ENCODE data around the gene P3H4.

Gene P3H4

DNA sequence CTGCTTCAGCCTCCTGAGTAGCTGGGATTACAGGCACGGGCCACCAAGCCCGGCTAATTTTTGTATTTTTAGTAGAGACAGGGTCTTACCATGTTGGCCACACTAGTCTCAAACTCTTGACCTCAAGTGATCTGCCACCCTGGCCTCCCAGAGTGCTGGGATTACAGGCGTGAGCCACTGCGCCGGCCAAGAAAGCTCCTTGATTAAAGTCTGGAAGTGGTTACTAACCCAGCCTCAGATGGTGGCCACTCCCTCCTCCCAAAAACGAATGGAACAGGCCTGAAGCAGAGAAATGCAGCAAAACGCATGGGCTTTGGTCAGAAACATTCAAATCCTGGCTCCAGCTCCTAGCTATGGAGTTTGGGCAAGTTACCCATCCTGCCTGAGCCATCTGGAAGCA lies 12.3 kb upstream of the P3H4 start:
- no peak for DNase-seq (ENCODE audit: low read depth)
- TF ChIP-seq CTCF (conservative IDR thresholded peaks at IDR 0.05; ENCODE audit: low read depth, low read length) = no peak

DNA sequence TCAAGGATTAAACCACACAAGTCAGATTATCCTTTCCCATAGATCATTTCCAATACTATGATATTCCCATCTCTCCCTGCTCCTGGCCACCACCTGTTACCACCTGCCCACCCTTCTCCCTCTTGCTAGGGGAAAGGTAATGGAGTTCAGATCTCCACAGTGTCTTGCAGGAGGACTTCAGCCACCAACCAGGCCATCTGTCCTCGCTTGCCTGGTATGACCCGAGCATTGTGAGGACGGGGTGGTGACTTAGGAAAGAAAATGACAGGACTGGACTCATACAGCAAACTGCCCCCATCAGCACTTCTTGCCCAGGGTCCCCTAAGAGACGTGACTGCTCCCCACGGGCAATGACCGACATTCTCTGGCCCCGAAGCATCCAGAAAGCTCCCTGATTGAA lies 11.8 kb upstream of the P3H4 start:
- no peak for TF ChIP-seq CTCF (conservative IDR thresholded peaks at IDR 0.05; ENCODE audit: low read depth, low read length)

More for the DNA sequence above, 12.3 kb upstream of the P3H4 start:
- H3K4me3 ChIP-seq (ENCODE audit: low read depth, low read length) = no peak overlapping the region

GRCh38 chr17:41823141-41823524 lies 11.4 kb upstream of the P3H4 start:
- TF ChIP-seq CTCF (conservative IDR thresholded peaks at IDR 0.05; ENCODE audit: low read depth, low read length) = no peak
- no peak for DNase-seq (ENCODE audit: low read depth)
- no peak overlapping the region for H3K4me3 ChIP-seq (ENCODE audit: low read depth, low read length)

More for the DNA sequence above, 11.8 kb upstream of the P3H4 start:
- DNase-seq (ENCODE audit: low read depth) = no peak
- no peak overlapping the region for H3K4me3 ChIP-seq (ENCODE audit: low read depth, low read length)

- no peak for DNase-seq (ENCODE audit: low read depth)
- no peak overlapping the region for H3K4me3 ChIP-seq (ENCODE audit: low read depth, low read length)
- no peak for TF ChIP-seq CTCF (conservative IDR thresholded peaks at IDR 0.05; ENCODE audit: low read depth, low read length)
Measured at GRCh38 chr17:41822216-41823140, 10.7 kb upstream of the P3H4 start.

DNA sequence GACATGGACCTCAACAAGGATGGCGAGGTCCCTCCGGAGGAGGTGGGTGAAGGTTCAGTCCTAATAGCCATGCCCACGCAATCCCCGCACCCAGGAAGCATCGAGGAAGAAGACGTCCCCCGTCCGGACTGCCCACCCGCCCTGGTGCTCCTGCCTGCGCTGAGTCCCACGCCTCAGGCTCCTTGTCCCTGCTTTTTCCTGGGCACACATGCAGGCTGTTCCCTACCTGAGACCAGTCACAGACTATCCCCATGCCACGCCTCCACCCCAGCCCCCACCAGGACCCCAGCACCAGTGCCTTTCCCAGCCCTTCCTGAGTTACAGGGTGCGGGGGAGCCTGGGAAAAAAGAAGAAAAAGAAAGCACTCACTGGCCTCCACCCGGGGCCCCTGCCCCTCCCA lies 10.0 kb upstream of the P3H4 start:
- TF ChIP-seq CTCF (conservative IDR thresholded peaks at IDR 0.05; ENCODE audit: low read depth, low read length) = no peak
- no peak for DNase-seq (ENCODE audit: low read depth)
- H3K4me3 ChIP-seq (ENCODE audit: low read depth, low read length) = no peak overlapping the region

- no peak for TF ChIP-seq CTCF (conservative IDR thresholded peaks at IDR 0.05; ENCODE audit: low read depth, low read length)
- no peak for DNase-seq (ENCODE audit: low read depth)
- H3K4me3 ChIP-seq (ENCODE audit: low read depth, low read length) = no peak overlapping the region
Measured at GRCh38 chr17:41818024-41818423, 6.3 kb upstream of the P3H4 start.
